NCI-H1694 treated with DMSO at 0.1 percent for 48 hours (cell line): Measurements from ENCODE around the gene TMEFF2.
A peak's percentile ranks its signal among the peaks of the same experiment; 100 is the strongest.
"Not testable (repeated sequence)": the region's sequence is repeated elsewhere in the genome, so short reads cannot be mapped to it uniquely, and the experiment has no call there.

Experiments used
- DNase-seq: peaks from one replicate; lab custom pipeline; 2025; lab: John Stamatoyannopoulos, UW

TMEFF2 gene

DNA sequence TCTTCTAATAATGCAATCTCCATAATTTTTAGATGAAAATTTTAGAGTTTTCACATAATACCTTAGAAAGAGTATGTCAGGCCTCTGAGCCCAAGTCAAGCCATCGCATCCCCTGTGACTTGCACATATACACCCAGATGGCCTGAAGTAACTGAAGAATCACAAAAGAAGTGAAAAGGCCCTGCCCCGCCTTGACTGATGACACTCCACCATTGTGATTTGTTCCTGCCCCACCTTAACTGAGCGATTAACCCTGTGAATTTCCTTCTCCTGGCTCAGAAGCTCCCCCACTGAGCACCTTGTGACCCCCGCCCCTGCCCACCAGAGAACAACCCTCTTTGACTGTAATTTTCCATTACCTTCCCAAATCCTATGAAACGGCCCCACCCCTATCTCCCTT, 64.4 kb downstream of the TMEFF2 start:
- DNase-seq: not testable (repeated sequence)

DNA sequence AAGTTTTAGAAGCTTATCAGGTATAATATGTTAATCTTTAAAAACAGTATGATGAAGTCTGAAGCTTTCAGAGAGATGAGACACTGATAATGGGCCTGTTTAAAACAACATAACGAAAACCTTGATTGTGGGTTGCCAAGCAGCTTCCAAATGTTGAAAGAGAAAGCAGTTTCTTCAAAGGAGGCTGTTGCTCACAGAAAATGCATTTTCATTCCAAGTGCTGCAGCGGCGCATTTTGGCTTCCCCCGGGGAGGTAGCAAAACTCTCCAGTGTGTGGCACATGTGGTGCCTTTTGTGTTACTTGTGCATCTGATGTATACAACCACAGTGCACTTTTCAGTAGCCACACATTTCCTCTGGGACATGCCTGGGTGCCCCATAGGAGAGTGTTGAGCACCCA, 66.1 kb downstream of the TMEFF2 start:
- no peak for DNase-seq

DNA sequence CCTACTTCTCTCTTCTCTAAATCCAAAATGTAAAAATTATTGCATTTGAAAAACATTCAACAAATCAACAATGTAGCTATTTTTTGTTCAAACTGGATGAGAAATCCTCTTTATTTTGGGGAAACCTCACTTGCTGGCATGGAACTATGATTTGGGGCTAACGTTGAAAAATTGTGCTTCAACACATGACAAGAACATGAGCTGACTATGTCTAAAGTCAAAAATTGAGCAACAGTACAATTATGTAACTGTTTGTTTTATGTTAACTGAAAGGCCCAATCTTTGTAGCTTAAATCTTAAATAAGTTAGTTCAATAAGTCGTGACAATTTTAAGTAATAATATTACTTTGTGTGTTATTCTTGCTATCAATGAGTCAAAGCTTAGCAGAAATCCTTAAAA, 67.3 kb downstream of the TMEFF2 start:
- no peak for DNase-seq

DNA sequence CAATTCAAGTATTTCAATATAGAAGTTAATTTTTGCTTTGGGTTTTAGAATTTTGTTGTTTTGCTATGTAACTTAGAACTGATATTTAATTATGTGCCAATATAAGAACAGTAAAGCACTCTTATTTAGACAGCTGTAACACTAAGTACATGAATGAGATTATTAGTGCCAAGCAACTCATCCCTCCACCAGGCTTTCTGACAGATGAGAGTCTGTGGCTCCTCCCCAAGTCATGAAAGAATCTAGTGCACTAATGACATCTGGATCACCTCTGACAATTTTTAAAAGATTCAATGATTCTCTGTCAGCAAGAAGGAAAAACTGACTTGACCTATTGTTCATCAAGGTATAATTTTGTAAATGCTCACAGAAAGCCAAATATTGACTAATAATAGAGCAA, 67.8 kb downstream of the TMEFF2 start:
- no peak for DNase-seq

DNA sequence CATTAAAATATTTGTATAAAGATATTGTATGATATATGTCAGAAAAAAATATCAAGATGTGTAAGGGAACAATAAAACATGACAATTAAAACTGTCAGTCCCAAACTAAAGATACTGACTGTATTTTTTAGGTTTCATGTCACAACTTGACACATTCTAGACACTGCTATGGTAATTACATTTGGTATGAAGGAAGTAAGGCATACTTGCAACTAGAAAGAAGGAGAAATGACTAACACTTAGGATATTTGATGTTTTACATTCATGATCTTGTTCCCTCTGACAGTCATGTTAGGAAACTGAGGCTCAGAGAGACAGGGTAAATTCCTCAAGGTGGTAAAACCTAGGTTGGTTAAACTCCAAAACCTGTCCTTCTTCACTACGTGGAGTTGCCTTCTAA, 68.3 kb downstream of the TMEFF2 start:
- DNase-seq: no peak

DNA sequence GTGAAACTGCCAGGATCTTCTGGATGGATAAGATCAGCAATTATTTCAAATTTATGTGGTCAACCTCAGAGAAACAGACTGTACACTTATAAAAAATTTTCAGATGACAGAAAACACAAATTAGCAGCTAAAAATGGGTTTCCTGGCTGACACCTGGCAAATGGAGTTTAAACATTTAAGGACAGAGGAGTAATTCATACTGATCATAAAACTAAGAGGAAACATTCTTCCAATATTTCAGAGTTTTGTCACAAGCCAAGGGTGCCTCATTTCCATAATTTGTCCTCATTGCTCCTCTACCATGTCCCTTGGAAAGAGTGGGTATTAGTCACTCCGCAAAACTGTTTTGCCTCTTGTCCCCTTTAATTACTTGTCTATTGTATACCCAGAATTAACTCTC, 70.2 kb downstream of the TMEFF2 start:
- no peak for DNase-seq

DNA sequence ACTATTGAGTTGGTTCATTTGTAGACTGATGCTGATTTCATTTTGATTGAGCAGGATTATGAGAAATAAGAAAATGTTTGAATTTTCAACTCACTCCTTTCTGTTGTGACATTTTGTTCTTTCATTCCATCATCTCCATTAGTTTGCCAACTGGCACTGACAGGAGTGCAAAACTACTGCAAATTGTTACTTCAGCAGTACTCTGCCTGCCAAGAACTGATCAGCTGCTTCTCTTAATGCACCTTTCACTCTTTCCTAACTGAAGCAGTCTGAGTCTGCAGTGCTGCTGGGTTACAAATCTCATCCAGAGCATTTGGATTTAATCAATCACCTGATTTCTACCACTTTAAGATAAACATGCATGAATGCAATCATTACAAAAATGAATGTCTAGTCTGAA, 70.9 kb downstream of the TMEFF2 start:
- DNase-seq: no peak

DNA sequence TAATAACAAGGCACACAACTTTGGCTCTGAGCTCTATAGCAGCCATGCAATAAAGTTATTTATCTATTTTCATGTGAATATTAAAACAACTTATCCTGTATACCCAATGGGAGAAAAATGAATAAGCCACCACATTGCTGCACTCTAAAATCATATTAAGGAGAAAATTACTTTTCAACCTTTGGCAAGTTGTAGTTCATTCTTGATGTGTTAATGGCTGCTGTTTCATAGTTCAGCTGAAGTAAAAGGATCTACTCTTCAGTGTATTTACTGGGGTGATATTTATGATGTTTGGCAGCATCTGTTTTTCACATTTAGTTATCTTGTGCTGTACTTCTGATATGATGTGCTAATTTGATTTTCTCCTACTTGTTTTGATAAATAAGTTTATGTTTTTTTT, 71.8 kb downstream of the TMEFF2 start:
- DNase-seq: no peak

DNA sequence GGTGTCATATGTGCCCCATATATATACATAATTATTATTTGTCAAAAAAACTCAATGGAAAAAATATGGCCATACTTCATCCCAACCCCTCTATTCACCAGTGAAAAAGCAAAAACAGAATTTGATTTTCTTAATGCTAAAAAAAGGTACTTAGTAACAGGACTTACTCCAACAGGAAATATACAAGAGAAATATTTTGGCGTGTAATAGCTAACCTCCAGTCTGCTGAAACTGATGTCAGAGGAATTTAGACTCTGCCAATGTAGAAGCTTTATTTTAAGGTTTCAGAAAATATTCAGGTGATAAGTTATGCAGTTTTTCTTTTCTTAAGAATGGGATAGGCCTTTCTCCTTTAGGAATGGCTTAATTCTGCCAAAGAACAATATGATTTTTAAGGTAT, 72.6 kb downstream of the TMEFF2 start:
- DNase-seq: no peak

DNA sequence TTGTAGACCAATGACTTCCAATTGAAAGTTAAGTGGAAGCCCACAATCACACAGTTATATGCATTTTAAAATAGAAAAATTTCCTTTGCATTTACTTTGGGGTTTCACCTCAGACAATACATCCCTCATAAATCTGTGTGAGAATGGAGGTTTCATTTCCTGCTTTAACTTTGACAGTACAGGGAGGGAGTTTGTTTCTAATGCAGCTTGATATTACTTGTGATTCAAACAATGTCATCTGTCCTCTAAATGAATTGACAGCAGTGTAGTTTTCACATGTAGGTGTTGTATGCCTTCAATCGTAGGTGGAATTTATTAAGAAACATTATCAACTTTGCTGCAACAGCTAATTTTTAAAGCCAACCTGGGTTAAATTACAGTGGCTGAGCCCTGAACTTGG, 75.2 kb downstream of the TMEFF2 start:
- DNase-seq: no peak

DNA sequence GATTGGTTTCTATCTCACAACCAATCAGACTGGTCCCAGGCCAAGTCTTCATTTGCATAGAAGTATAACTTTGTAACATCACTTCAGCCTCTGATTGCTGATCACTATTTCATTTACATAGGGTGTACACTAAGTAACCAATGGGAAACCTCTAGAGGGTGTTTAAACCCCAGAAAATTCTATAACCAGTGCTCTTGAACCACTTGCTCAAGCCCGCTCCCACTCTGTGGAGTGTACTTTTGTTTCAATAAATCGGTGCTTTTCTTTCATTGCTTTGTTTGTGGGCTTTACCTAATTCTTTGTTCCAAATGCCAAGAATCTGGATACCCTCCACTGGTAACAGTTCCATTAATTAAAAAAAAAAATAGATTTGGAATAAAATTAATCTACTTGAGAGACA, 77.0 kb downstream of the TMEFF2 start:
- no peak for DNase-seq

DNA sequence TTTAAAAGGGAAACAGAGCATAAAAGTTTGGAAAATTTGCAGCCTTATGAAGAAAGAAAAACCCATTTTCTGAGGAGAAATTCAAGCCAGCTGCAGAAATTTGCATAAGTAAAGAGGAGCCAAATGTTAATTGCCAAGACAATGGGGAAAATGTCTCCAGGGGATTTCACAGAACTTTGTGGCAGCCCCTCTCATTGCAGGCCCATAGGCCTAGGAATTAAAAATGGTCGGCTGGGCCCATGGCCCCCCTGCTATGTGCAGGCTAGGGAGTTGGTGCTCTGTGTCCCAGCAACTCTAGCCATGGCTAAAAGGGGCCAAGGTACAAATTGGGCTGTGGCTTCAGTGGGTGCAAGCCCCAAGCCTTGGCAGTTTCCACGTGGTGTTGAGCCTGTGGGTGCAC, 83.2 kb downstream of the TMEFF2 start:
- DNase-seq: not testable (repeated sequence)

DNA sequence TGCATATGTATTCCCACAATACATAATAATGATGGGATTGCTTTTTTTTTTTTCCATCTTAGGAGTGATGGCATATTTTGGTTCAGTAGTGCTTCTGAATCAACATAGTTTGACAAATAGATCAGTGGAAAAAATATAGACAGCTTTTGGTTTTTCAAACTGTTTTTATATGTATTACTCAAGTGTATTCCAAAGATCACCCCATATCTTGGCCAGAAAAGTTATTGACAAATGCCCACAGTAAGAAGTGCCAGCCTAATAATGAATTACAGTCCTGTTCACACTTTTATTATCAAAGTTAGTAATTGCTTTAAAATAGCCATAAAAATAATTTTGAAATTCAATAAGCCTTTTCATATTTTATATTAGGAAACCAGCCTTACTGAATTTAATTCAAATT, 95.0 kb downstream of the TMEFF2 start:
- DNase-seq: no peak

DNA sequence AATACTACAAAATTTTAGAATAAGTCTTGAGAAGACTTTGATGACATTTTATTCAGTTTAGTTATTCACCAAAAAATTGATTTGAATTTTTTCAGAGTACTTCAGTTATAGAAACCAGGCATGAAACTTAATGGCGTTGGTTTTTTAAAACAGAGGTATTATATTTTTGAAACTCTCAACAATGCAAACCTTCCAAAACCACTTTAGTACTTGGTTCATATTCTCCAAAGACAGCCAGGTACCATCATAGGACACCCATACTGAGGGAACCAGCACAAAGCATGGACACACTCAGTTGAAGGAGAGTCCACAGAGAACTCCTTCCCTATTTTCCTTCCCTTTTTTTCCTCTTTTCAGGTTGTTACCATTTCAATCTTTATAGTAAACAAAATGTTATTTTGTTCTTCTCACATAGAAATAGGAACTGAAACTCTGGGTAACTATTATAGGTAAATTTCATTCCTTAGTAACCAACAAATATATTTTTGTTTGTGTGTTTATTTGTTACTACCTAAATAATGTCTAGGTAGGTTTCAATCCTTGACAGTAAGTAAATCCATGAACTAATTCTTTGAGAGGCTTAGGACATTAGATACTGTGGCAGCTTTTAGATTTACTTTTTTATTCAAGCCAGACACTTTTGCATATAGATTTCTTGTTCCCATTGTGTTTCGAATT, 95.8 kb downstream of the TMEFF2 start:
- no peak for DNase-seq

DNA sequence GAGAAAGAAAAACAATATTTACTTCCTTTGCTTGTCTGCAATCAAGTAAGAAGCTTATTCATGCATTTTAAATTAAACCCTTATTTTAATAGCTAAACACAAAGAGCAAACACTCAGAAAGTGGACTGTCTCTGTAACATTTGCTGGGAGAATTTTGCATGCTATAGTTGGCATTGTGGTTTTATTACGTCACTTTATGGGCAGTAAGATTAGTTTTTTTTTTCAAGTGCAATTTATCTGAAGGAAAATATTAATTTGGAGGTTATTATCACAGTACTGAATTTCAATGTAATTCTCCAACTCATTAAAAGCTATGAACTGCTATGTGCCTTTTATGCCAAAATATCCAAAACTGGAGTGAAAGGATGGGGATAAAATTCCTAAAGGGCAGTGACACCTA, 103.3 kb downstream of the TMEFF2 start:
- DNase-seq: no peak

DNA sequence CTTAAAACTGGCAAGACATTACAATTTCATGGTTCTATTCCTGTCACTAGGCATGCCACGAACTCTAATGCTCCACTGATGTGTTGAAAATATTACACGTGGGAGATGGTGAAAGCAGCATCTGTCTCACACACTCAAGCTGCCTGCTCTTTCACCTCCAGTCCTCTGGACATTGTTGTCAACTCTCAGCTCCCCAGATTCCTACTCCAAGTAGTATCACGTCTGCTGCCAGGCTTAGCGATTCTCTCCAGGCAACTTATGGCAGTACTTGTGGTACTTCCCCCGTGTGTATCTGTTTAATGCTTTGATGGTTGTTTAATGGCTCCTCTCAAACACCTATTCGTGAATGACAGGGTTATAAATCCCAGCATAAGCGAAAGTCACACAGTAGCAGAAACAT, 103.8 kb downstream of the TMEFF2 start:
- no peak for DNase-seq

DNA sequence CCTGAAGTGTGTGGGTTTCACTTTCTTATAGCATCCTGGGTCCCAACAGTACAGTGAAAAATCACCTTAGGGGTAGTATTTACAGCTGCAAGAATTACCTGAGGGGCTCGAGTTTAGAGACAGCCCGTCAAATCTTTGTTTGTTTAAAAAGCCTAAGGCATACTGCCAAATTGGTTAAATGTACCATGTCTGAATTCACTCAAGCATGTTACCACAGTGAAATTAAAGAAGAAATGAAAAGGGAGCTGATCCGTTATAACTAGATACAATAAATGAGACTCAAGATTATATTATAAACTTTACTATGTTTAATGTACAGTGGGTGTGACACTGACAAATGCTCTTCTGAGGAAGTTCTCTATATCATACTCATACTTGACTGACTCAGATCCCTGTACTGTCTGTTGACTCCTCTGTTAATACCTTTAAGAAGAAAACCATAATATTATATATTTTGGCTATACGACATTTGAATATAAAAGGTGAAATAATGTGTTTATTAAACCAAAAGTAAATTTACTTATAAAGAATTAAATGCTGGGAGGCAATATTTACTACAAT, 107.3 kb downstream of the TMEFF2 start:
- DNase-seq: peak; percentile 51

DNA sequence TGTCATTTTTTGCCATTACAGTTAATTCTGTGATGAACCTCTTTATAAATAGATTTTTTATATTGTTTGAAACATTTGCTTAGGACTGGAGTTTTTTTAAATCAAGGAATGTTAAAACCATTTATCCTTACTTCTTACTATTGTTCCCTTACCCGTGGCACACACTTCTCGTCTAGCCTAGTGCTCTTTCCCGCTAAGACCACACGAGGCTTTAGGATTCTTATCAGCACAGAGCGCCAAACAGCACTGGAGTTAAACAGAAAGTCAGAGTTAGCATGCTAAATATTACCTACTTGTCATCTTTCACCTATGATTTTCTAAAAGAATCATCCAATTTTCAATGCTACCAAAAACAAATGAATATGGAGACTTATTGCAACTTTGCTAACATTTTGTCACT, 112.6 kb downstream of the TMEFF2 start:
- no peak for DNase-seq

DNA sequence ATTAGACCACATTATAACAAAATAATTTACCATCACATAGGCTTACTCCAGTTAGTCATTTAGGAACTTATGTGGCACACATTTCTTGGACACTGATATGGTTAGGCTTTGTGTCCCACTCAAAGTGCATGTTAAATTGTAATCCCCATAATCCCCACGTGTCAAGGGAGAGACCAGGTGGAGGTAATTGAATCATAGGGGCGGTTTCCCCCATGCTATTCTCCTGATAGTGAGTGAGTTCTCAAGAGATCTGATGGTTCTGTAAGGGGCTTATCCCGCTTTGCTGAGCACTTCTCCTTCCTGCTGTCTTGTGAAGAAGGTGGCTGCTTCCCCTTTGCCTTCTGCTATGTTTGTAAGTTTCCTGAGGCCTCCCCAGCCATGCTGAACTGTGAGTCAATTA, 114.6 kb downstream of the TMEFF2 start:
- DNase-seq: not testable (repeated sequence)

DNA sequence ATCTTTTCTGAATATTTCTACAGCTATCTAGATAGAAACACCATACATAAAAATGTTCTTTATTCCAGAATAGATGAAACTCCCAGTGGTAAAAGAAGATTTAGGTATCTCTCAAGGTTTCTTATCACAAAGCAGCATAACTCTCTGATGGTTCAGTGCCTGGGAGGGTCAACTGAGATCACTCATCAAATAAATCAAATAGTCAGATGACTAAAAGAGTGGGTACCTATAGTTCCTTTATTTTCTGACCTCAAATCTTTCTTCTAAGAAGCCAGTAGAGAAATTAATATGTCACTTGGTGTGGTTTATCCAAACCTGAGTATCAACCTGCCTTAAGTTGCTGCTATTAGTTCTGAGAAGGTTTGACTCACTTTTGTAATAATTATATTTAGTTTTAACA, 120.9 kb downstream of the TMEFF2 start:
- DNase-seq: no peak

DNA sequence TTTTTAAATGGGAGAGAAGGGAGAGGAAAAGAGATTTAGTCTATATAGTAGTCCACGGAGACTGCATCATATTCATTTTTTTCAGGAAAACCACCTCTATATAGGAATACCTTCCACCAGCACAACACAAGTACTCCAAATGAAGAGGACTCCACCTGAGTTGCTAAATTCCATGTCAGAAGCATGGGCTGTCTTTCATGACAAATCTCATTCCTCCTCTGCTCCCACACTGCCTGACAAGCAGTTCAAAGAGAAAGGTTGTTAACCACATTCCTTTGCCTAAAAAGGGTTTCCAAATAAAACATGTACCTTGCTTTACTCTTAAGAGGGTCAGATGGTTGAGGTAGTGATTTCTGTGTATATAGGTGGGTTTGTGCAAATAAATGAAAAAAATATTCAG, 122.0 kb downstream of the TMEFF2 start:
- no peak for DNase-seq

DNA sequence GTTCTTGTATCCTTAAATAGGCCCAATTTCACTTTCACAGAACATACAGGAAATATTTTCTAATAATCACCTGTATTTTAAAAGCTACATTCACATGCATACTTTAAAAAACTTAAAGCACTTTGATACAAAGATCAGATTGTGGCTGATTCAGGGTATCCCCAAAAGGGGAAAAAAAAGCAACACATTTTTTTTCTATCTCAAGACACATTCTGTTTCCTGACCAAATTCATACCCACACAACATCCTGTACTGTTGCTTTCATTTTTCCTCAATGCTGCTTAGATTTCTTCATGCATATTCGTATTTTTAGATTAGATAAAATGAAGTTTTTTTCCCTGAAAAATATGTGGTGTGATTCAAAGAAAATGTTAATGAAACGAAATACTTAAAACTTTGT, 122.5 kb downstream of the TMEFF2 start:
- no peak for DNase-seq

DNA sequence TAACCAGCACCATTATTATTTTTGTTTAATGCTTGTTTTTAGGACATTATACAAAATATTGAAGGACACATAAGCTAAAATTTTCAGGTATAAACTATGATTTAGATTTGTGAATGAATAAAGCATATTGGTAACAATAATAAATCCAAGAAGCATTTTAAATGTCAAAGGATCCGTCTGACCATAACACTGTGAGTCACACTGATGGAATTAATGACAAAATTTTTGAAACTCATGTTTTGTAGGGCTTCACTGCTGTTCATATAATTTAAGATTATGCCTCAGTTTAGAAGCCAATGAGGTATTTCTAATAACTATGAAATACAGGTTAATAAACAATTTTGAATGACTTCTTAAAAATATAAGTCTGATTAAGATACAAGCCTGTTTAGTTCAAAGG, 124.6 kb downstream of the TMEFF2 start:
- DNase-seq: no peak

DNA sequence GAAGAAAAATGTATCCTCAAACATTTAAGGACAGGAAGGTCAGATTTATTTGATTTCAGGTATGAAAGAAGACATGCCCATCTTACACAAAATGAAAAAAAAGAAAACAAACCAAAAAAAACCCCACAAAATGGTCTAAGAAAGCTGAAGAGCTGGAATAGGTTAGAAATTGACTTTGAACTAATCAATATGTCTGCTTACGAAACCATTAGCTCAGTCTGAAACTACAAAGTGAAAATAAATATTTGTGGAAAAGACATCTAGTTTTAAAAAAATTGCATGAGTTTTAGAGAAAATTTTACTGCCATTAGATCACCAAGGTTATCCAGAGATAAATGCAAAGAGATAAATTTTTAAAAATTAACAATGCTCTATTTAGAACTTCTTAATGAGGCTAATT, 125.3 kb downstream of the TMEFF2 start:
- DNase-seq: no peak
